ENCODE data around the gene CTSD. TPM values are rescaled to one million over a fixed set of nuclear protein-coding genes. Genes with fewer than 3 reads are reported as not detected.
"Not testable (repeated sequence)": the region's sequence is repeated elsewhere in the genome, so short reads cannot be mapped to it uniquely, and the experiment has no call there.

CTSD gene
- total RNA-seq: 425 and 603 TPM in 2 replicates

DNA sequence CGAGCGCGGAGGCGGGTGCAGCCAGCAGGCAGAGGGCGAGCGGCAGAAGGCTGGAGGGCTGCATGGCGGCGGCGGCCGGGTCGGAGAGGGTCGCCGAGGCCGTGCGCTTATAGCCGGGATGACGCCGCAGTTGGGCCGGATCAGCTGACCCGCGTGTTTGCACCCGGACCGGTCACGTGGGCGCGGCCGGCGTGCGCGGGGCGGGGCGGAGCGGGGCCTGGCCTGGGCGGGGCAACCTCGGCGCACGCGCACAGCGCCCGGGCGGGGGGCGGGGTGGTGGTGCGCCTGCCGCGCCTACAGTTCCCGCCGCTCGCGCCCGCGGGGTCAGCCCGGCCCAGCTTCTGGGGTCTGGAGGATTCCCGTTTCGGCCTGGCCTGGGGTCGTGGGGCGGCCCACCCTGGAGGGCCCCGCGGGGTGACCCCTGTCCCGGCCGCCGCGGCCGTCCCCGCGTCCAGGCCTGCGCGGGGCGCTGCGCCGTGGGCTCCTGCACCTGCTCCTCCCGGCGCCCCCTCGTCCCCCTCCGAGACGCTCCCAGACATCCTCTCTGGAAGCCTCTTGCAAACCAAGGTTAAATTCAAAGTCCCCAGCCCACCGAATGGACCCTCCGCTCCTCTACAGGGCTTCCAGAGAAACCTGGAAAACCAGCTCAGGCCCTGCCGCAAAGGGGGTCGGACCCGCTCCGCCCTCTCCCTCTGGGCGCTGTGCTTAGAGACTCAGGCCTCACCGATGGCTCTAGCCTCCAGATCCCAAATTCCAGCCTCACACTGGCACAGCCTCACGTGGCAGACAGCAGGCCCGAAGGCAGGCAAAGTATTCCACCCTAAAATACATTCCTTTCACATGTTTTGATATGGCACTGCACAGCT is at the start of gene CTSD:
TSS of gene CTSD (minus strand) at position 132 of the 866 bp plus-strand sequence. CDS start at position 64, 68 bp downstream.
- peak within 1 kb of the TSS; percentile 94 for H3K4me3 ChIP-seq (ENCODE audit: low read depth, low read length)
- H3K27me3 ChIP-seq (ENCODE audit: control insufficient read depth, insufficient read depth, low read length): no peaks in the 10 kb centered on the region

DNA sequence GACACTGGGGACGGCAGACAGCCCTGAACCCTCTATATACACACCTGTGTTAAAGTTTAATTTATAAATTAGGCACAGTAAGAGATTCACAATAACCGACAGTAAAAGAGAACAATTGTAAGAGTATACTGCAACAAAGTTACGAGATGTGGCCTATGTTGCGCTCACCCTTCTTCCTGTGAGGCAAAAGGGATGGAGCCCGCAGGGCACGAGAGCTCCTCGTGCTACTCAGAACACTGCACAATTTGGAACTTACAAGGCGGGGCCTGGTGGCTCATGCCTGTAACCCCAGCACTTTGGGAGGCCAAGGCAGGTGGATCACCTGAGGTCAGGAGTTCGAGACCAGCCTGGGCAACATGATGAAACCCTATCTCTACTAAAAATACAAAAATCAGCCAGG is 49.6 kb upstream of the CTSD start:
- H3K4me3 ChIP-seq (ENCODE audit: low read depth, low read length); H3K27me3 ChIP-seq (ENCODE audit: control insufficient read depth, insufficient read depth, low read length); H3K36me3 ChIP-seq (ENCODE audit: control insufficient read depth, insufficient read depth, low read length); DNase-seq (ENCODE audit: low read depth): not testable (repeated sequence)

More for the DNA sequence above, at the start of gene CTSD:
- H3K36me3 ChIP-seq (ENCODE audit: control insufficient read depth, insufficient read depth, low read length): no peaks in the 10 kb centered on the region
- TF ChIP-seq, protein P1, sequence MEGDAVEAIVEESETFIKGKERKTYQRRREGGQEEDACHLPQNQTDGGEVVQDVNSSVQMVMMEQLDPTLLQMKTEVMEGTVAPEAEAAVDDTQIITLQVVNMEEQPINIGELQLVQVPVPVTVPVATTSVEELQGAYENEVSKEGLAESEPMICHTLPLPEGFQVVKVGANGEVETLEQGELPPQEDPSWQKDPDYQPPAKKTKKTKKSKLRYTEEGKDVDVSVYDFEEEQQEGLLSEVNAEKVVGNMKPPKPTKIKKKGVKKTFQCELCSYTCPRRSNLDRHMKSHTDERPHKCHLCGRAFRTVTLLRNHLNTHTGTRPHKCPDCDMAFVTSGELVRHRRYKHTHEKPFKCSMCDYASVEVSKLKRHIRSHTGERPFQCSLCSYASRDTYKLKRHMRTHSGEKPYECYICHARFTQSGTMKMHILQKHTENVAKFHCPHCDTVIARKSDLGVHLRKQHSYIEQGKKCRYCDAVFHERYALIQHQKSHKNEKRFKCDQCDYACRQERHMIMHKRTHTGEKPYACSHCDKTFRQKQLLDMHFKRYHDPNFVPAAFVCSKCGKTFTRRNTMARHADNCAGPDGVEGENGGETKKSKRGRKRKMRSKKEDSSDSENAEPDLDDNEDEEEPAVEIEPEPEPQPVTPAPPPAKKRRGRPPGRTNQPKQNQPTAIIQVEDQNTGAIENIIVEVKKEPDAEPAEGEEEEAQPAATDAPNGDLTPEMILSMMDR (IDR thresholded peaks at IDR 0.05; ENCODE audit: insufficient read depth, low read length, poor library complexity, severe bottlenecking): peak; percentile 17
- no peak for DNase-seq (ENCODE audit: low read depth)

DNA sequence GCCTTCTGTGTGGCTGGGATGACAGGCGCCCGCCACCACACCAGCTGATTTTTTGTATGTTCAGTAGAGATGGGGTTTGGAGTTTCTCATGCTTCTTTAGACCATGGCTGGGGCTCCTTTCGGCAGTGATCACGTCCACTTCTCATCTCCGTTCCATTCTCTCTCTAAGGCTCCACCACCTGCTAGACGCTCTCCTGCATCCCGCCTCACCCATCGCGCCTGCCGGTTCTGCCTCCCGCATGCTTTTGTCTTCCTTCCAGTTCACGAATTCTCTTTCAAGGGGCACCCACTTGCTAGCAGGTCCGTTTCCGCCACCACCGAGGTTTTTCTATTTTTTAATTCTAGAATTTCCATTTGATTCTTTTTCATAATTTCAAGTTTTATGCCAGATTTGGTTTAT is 49.1 kb upstream of the CTSD start:
- DNase-seq (ENCODE audit: low read depth): no peak
- Histone ChIP-seq H3K27me3 (ENCODE audit: control insufficient read depth, insufficient read depth, low read length) (peaks cover 3% of the 10 kb centered on the region), H3K36me3 (ENCODE audit: control insufficient read depth, insufficient read depth, low read length) (no peaks in the 10 kb centered on the region), H3K4me3 (ENCODE audit: low read depth, low read length) (no peak overlapping the region)
- TF ChIP-seq, protein P1 (IDR thresholded peaks at IDR 0.05; ENCODE audit: insufficient read depth, low read length, poor library complexity, severe bottlenecking): no peak

DNA sequence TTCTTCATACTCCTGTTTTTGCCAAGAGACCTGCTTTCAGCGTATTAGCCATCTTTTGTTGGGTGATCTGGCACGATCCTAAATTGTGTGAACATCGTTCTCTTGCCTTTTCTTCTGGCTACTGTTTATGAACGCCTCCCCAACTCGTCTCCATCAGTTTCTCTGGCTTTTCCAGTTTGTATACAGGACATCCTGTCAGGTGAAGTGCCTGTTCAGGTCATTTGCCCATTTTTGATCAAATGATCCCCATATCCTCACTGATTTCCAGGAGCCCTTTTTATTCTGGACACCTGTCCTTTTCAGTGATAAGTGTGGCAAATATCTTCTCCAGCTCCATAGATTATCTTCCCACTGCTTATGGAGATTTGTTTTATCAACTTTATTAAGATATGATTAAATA is 48.5 kb upstream of the CTSD start:
- H3K4me3 ChIP-seq (ENCODE audit: low read depth, low read length): no peak overlapping the region
- peaks cover 3% of the 10 kb centered on the region for H3K27me3 ChIP-seq (ENCODE audit: control insufficient read depth, insufficient read depth, low read length)
- H3K36me3 ChIP-seq (ENCODE audit: control insufficient read depth, insufficient read depth, low read length): no peaks in the 10 kb centered on the region
- no peak for DNase-seq (ENCODE audit: low read depth)
- TF ChIP-seq, protein P1 (IDR thresholded peaks at IDR 0.05; ENCODE audit: insufficient read depth, low read length, poor library complexity, severe bottlenecking): no peak

DNA sequence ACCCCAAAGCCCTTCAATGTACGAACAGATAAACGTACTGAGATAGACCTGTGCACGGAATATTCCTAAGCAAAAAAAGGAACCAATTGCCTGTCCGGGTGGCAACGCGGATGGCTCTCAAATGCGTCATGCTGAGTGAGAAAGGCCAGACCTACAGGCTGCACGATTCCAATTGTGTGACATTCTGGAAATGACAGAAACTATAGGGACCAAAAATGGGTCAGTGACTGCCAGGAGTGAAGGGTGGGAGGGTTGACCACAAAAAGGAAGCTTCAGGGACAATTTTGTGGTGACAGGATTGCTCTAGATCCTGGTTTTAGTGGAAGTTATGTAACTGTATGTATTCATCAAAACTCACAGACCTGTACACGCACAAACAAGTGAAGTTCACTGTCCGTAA is 47.0 kb upstream of the CTSD start:
- H3K27me3 ChIP-seq (ENCODE audit: control insufficient read depth, insufficient read depth, low read length): peaks cover 3% of the 10 kb centered on the region
- DNase-seq (ENCODE audit: low read depth): no peak
- no peak overlapping the region for H3K4me3 ChIP-seq (ENCODE audit: low read depth, low read length)
- H3K36me3 ChIP-seq (ENCODE audit: control insufficient read depth, insufficient read depth, low read length): no peaks in the 10 kb centered on the region
- TF ChIP-seq, protein P1 (IDR thresholded peaks at IDR 0.05; ENCODE audit: insufficient read depth, low read length, poor library complexity, severe bottlenecking): no peak

DNA sequence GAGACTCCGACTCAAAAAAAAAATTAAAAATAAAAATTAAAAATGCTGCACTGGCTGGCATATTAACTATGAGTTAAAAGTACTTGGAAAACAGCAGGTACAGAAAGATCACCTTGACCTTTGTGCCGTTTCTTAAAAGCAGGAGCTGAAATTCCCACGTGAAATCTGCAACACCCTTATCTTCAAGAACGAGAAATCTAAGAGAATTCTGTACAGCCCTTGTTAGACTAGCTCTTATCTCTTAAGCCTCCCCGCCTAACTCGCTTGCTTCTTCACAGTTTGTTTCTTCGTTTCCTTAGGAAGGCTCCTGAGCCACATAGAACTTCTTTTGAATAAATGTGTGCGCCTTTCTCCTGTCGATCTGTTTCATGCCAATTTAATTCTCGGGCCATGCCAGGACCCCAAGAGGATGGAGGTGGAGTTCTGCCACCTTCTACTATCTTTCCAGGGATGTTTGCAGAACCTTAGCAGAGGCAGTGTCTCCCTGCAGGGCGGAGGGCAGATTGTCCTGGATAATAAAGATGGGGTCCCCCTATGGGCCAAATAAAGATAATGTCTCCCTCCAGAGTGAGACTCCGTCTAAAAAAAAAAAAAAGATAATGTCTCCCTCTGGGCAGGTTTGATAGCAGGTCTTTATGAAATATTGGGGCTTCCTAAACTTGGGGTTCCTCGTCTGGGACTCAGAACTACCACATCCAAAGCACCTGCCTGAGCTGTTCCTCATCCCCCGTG is 43.7 kb upstream of the CTSD start:
- TF ChIP-seq, protein P1 (IDR thresholded peaks at IDR 0.05; ENCODE audit: insufficient read depth, low read length, poor library complexity, severe bottlenecking): no peak
- Histone ChIP-seq H3K27me3 (ENCODE audit: control insufficient read depth, insufficient read depth, low read length) (peaks cover 2% of the 10 kb centered on the region), H3K36me3 (ENCODE audit: control insufficient read depth, insufficient read depth, low read length) (no peaks in the 10 kb centered on the region), H3K4me3 (ENCODE audit: low read depth, low read length) (no peak overlapping the region)
- DNase-seq (ENCODE audit: low read depth): no peak
